Smooth muscle cell (in vitro differentiated cells): Measurements from ENCODE around the gene PNMA8C. TPM values are rescaled to one million over a fixed set of nuclear protein-coding genes. Genes with fewer than 3 reads are reported as not detected.
A peak's percentile ranks its signal among the peaks of the same experiment; 100 is the strongest.
"Not testable (repeated sequence)": the region's sequence is repeated elsewhere in the genome, so short reads cannot be mapped to it uniquely, and the experiment has no call there.

ENCODE experiments used
- DNase-seq: peaks from one replicate; lab custom pipeline; 2025; ENCODE audit not compliant: unreplicated experiment; lab: John Stamatoyannopoulos, UW
- H2AFZ ChIP-seq: fragments of 200-600 bp; sonication (generic); 2 replicates; pipeline ENCODE4 v1.6.0; 2016; ENCODE audit warnings: antibody characterized with exemption, low read depth, mild to moderate bottlenecking
- H3F3A ChIP-seq: fragments of 200-600 bp; sonication (generic); 2 replicates; pipeline ENCODE4 v1.6.0; 2017; ENCODE audit warnings: antibody characterized with exemption, low read depth
- H3K27ac ChIP-seq: fragments of 200-600 bp; sonication (generic); 2 replicates; pipeline ENCODE4 v1.5.1; 2016; ENCODE audit warnings: low read depth, mild to moderate bottlenecking
- H3K27me3 ChIP-seq: fragments of 200-600 bp; sonication (generic); 2 replicates; pipeline ENCODE4 v1.6.1; 2016; ENCODE audit warnings: low read depth, mild to moderate bottlenecking
- H3K36me3 ChIP-seq: fragments of 200-600 bp; sonication (generic); 2 replicates; pipeline ENCODE4 v1.5.1; 2016; ENCODE audit warnings: low read depth
- H3K4me1 ChIP-seq: fragments of 200-600 bp; sonication (generic); 2 replicates; pipeline ENCODE4 v1.5.1; 2016; ENCODE audit warnings: low read depth
- H3K4me2 ChIP-seq: fragments of 200-600 bp; sonication (generic); 2 replicates; pipeline ENCODE4 v1.6.0; 2016; ENCODE audit warnings: mild to moderate bottlenecking
- H3K4me3 ChIP-seq: fragments of 200-600 bp; sonication (generic); 2 replicates; pipeline ENCODE4 v1.5.1; 2016; ENCODE audit warnings: mild to moderate bottlenecking
- H3K79me2 ChIP-seq: fragments of 200-600 bp; sonication (generic); 2 replicates; pipeline ENCODE4 v1.6.0; 2016; ENCODE audit warnings: low read depth, mild to moderate bottlenecking
- H3K9ac ChIP-seq: fragments of 200-600 bp; sonication (generic); 2 replicates; pipeline ENCODE4 v1.6.0; 2016; ENCODE audit warnings: low read depth
- H3K9me3 ChIP-seq: fragments of 200-600 bp; sonication (generic); replicated peaks from 2 replicates; pipeline ENCODE4 v1.5.1; 2016; ENCODE audit warnings: low read depth
- H4K20me1 ChIP-seq: fragments of 200-600 bp; sonication (generic); 2 replicates; pipeline ENCODE4 v1.6.0; 2016; ENCODE audit warnings: low read depth
- CTCF ChIP-seq: fragments of 200-600 bp; sonication (generic); IDR thresholded peaks from 2 replicates; pipeline ENCODE4 v1.5.1; 2017; ENCODE audit warnings: borderline replicate concordance, mild to moderate bottlenecking, antibody characterized with exemption; ENCODE audit not compliant: insufficient read depth, poor library complexity, severe bottlenecking
- WGBS: methylation state at CpG from one replicate; pipeline ENCODE4 v1.1.7; 2016; ENCODE audit warnings: low lambda C conversion rate; 5-methylcytosine and 5-hydroxymethylcytosine counted together
- polyA plus RNA-seq: library from polyadenylated mRNA; unstranded; fragments of >200 nt; fragmentation: Nextera tagmentation; extraction: Ambion mirVana; gene quantifications from 2 replicates; pipeline ENCODE4 v1.2.1, GENCODE V29; 2016
- total RNA-seq: library from RNA; depleted of rRNA; stranded (reverse); fragments of >200 nt; gene quantifications from 2 replicates; pipeline ENCODE4 v1.2.3, GENCODE V29; 2014

PNMA8C gene
- total and polyA plus RNA-seq, 2 experiments from 2014 or later: not detected

GRCh38 chr19:46414899-46415298 lies 13.8 kb downstream of the PNMA8C start:
- not testable (repeated sequence) for H3K36me3 ChIP-seq, H3K4me2 ChIP-seq, H3K27me3 ChIP-seq, H2AFZ ChIP-seq, H3K9me3 ChIP-seq, H3K9ac ChIP-seq, H3K4me3 ChIP-seq, DNase-seq
- over 99% methylated on average over 20 of the region's 22 CpGs for WGBS
- Histone ChIP-seq H4K20me1 (peaks cover 30% of the 10 kb centered on the region), H3K4me1 (peaks cover 10% of the 10 kb centered on the region), H3K79me2 (peaks cover 34% of the 10 kb centered on the region), H3F3A (peaks cover 25% of the 10 kb centered on the region), H3K27ac (peak overlapping the region; percentile 84)

- Histone ChIP-seq H3K36me3 (no peaks in the 10 kb centered on the region), H2AFZ (peak within 1 kb of the TSS; percentile 78), H3K9me3 (no peaks in the 10 kb centered on the region), H3K4me2 (peak within 1 kb of the TSS; percentile 99), H3K4me1 (peaks cover 16% of the 10 kb centered on the region), H3K79me2 (peaks cover 34% of the 10 kb centered on the region), H3K27ac (peak within 1 kb of the TSS; percentile 83), H3K4me3 (peak within 1 kb of the TSS; percentile 92), H3K27me3 (no peaks in the 10 kb centered on the region), H3F3A (peaks cover 25% of the 10 kb centered on the region), H4K20me1 (peaks cover 41% of the 10 kb centered on the region), H3K9ac (peak within 1 kb of the TSS; percentile 81)
- no peak for TF ChIP-seq CTCF
- 8% methylated on average over 42 of the region's 46 CpGs for WGBS
- peak; percentile 77 for DNase-seq
These were observed 15.3 kb downstream of the PNMA8C start, which contains the start of gene CCDC8 for GRCh38 chr19:46413262-46414031. Gene CCDC8 (minus strand): TSS chr19:46413564. CDS start chr19:46412810, 754 bp downstream.

- Histone ChIP-seq H3K9ac (peak overlapping the region; percentile 81), H3K27ac (peak overlapping the region; percentile 83), H3K27me3 (no peaks in the 10 kb centered on the region), H3K9me3 (no peaks in the 10 kb centered on the region), H3F3A (peaks cover 25% of the 10 kb centered on the region), H3K36me3 (no peaks in the 10 kb centered on the region), H2AFZ (peak overlapping the region; percentile 73), H3K79me2 (peaks cover 34% of the 10 kb centered on the region), H3K4me3 (peak overlapping the region; percentile 92), H3K4me1 (peaks cover 23% of the 10 kb centered on the region), H3K4me2 (peak overlapping the region; percentile 99), H4K20me1 (peaks cover 48% of the 10 kb centered on the region)
- DNase-seq: no peak
- 2% methylated on average over 29 of the region's 29 CpGs for WGBS
- TF ChIP-seq CTCF: no peak
These were observed 16.0 kb downstream of the PNMA8C start for GRCh38 chr19:46412650-46413261.

GRCh38 chr19:46411925-46412649 lies 16.6 kb downstream of the PNMA8C start:
- 4% methylated on average over 44 of the region's 54 CpGs for WGBS
- TF ChIP-seq CTCF: no peak
- no peaks in the 10 kb centered on the region for H3K27me3 ChIP-seq
- H3K4me2 ChIP-seq: peak overlapping the region; percentile 99
- no peaks in the 10 kb centered on the region for H3K36me3 ChIP-seq
- H3K4me1 ChIP-seq: peaks cover 25% of the 10 kb centered on the region
- peak overlapping the region; percentile 92 for H3K4me3 ChIP-seq
- H3K27ac ChIP-seq: no peak overlapping the region
- no peak for DNase-seq
- peak overlapping the region; percentile 81 for H3K9ac ChIP-seq
- H4K20me1 ChIP-seq: peaks cover 52% of the 10 kb centered on the region
- peaks cover 34% of the 10 kb centered on the region for H3K79me2 ChIP-seq
- no peaks in the 10 kb centered on the region for H3K9me3 ChIP-seq
- H2AFZ ChIP-seq: no peak overlapping the region
- H3F3A ChIP-seq: peaks cover 25% of the 10 kb centered on the region
